Upper lobe of left lung (tissue), 4 donors: ENCODE data around the gene PDE4D.

Experiments used
- CTCF ChIP-seq, 6 experiments: fragments of 450-650 bp in 4 of 6; fragments of 200-600 bp in 2 of 6; sonication (generic) in 2 of 6; IDR thresholded peaks; one replicate each; pipeline ENCODE4 v1.5.1; 2016 to 2019; ENCODE audit warnings: antibody characterized with exemption in 6 of 6
- POLR2A ChIP-seq, 4 donors: fragments of 450-650 bp; IDR thresholded peaks; one replicate each; pipeline ENCODE4 v1.5.1; 2016 to 2017; ENCODE audit warnings: antibody characterized with exemption in 4 of 4, mild to moderate bottlenecking in 2 of 4

DNA sequence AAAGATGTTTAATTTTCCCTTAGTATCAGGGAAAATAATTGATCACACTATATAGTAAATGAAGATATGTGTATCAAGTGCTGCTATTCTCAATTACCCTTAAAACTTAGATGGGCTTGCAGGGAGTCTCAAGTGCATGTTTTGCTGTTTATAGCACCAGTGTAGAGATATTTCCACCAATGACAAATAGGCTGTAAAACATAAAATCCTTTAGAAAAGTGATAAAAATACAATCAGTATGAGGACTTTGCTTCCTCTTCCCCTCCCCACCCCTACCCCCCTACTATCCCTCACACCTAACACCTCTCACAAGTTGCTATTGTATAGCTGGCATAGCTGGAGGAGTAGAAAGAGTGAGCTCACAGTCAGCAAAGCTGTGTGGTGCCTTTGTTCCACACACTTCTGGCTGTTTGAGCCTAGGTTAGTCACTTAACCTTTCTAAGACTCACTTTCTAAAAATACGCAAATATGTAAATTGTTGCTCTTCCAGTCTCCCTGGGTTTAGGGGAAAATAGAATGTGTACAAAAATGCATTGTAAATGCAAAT lies 93.1 kb downstream of the PDE4D start:
- TF ChIP-seq CTCF (IDR thresholded peaks at IDR 0.05): peak in 1 of 6 experiments; percentile 2
- TF ChIP-seq POLR2A (IDR thresholded peaks at IDR 0.05): no peak
